Stimulated activated CD8-positive, alpha-beta memory T cell treated with anti-CD3 and anti-CD28 coated beads, Interleukin-15, amount 100 ng/mL, for 24 hours (primary cell): ENCODE results near the gene VWF.

Source experiments
- DNase-seq: peaks from one replicate; pipeline ENCODE4 v3.0.0-alpha.2; 2020; ENCODE audit warnings: low read depth

Gene VWF

GRCh38 chr12:6076776-6077691 is 47.4 kb downstream of the VWF start:
- DNase-seq = no peak

- DNase-seq = no peak
Observed at GRCh38 chr12:6076346-6076745, 48.1 kb downstream of the VWF start.

- no peak for DNase-seq
Observed at GRCh38 chr12:6074979-6075585, 49.4 kb downstream of the VWF start.

GRCh38 chr12:6074427-6074826 is 50.0 kb downstream of the VWF start:
- no peak for DNase-seq

GRCh38 chr12:6073426-6073825 is 51.0 kb downstream of the VWF start:
- no peak for DNase-seq

GRCh38 chr12:6072302-6072752 is 52.1 kb downstream of the VWF start:
- DNase-seq = no peak

GRCh38 chr12:6071589-6071988 is 52.9 kb downstream of the VWF start:
- no peak for DNase-seq

- DNase-seq = no peak
Observed at GRCh38 chr12:6070472-6071257, 53.8 kb downstream of the VWF start.

GRCh38 chr12:6069437-6070093 is 54.9 kb downstream of the VWF start:
- DNase-seq = no peak

GRCh38 chr12:6068227-6068626 is 56.2 kb downstream of the VWF start:
- no peak for DNase-seq

- no peak for DNase-seq
Observed at GRCh38 chr12:6067152-6067916, 57.1 kb downstream of the VWF start.

GRCh38 chr12:6066651-6067050 is 57.8 kb downstream of the VWF start:
- no peak for DNase-seq

GRCh38 chr12:6065863-6066199 is 58.6 kb downstream of the VWF start:
- DNase-seq = no peak

GRCh38 chr12:6065131-6065862 is 59.2 kb downstream of the VWF start:
- no peak for DNase-seq

- DNase-seq = peak; percentile 29
Observed at GRCh38 chr12:6062757-6063735, 61.4 kb downstream of the VWF start.

- DNase-seq = no peak
Observed at GRCh38 chr12:6062395-6062756, 62.1 kb downstream of the VWF start.

- no peak for DNase-seq
Observed at GRCh38 chr12:6061660-6062059, 62.8 kb downstream of the VWF start.

- no peak for DNase-seq
Observed at GRCh38 chr12:6059860-6060565, 64.5 kb downstream of the VWF start.

- no peak for DNase-seq
Observed at GRCh38 chr12:6059221-6059620, 65.2 kb downstream of the VWF start.
